ENCODE measurements around the gene LRRC26. TPM values are rescaled to one million over a fixed set of nuclear protein-coding genes. Genes with fewer than 3 reads are reported as not detected.

LRRC26 gene
- total and polyA plus RNA-seq, 2 of the 13 experiments (the other 11 are each of a cell fraction or from before 2014, with no cell fraction given), result not detected

- TF ChIP-seq POGK (CRISPR knock-in tag; conservative IDR thresholded peaks at IDR 0.05) (peak; percentile 84), ARHGAP35 (CRISPR knock-in tag; IDR thresholded peaks at IDR 0.05; ENCODE audit: borderline replicate concordance) (0 out of 2 replicates have a peak, but pooled peaks have one; percentile 59), ZNF619 (CRISPR knock-in tag; IDR thresholded peaks at IDR 0.05) (peak; percentile 51; the same call in 1 of the 2 replicates), ZNF737 (CRISPR knock-in tag; IDR thresholded peaks at IDR 0.05; ENCODE audit: borderline replicate concordance) (no peak), ZNF136 (CRISPR knock-in tag; IDR thresholded peaks at IDR 0.05; ENCODE audit: low read depth) (peak; percentile 67; the same call in 1 of the 2 replicates), ZNF646 (CRISPR knock-in tag; IDR thresholded peaks at IDR 0.05) (no peak), SYNCRIP (IDR thresholded peaks at IDR 0.05; ENCODE audit: insufficient read depth, low read depth, low read length) (no peak), FOXC1 (CRISPR knock-in tag; IDR thresholded peaks at IDR 0.05; ENCODE audit: borderline replicate concordance) (peak; percentile 45; the same call in 1 of the 2 replicates), E2F1 (CRISPR knock-in tag; IDR thresholded peaks at IDR 0.05) (0 out of 2 replicates have a peak, but pooled peaks have one; percentile 16), RXRB (CRISPR knock-in tag; IDR thresholded peaks at IDR 0.05; ENCODE audit: borderline replicate concordance) (peak; percentile 59), MTA3 (CRISPR knock-in tag; IDR thresholded peaks at IDR 0.05) (no peak), ATF3 (CRISPR knock-in tag; IDR thresholded peaks at IDR 0.05) (no peak), HNRNPUL1 (IDR thresholded peaks at IDR 0.05; ENCODE audit: low read depth, low read length) (no peak), SIX4 (CRISPR knock-in tag; IDR thresholded peaks at IDR 0.05) (no peak), ZNF878 (CRISPR knock-in tag; IDR thresholded peaks at IDR 0.05) (no peak), ZNF784 (CRISPR knock-in tag; IDR thresholded peaks at IDR 0.05; ENCODE audit: borderline replicate concordance) (peak; percentile 83; the same call in 1 of the 2 replicates)
Measured at GRCh38 chr9:137129456-137130175, 40.2 kb downstream of the LRRC26 start (continued).

Measured in HepG2 (cell line).